B cell (primary cell): ENCODE data around the gene TUBA8.

Experiments used
- EZH2 ChIP-seq: IDR thresholded peaks from 2 replicates; pipeline ENCODE4 v1.6.1; 2012; ENCODE audit warnings: borderline replicate concordance, low read depth, mild to moderate bottlenecking, moderate library complexity, low read length; ENCODE audit not compliant: insufficient read depth, poor library complexity, severe bottlenecking
- TF ChIP-seq, protein P1 (sequence below): fragments of 200-600 bp; IDR thresholded peaks from one replicate; pipeline ENCODE4 v1.8.0; 2022; ENCODE audit warnings: antibody characterized with exemption, mild to moderate bottlenecking

- TF ChIP-seq, protein P1, sequence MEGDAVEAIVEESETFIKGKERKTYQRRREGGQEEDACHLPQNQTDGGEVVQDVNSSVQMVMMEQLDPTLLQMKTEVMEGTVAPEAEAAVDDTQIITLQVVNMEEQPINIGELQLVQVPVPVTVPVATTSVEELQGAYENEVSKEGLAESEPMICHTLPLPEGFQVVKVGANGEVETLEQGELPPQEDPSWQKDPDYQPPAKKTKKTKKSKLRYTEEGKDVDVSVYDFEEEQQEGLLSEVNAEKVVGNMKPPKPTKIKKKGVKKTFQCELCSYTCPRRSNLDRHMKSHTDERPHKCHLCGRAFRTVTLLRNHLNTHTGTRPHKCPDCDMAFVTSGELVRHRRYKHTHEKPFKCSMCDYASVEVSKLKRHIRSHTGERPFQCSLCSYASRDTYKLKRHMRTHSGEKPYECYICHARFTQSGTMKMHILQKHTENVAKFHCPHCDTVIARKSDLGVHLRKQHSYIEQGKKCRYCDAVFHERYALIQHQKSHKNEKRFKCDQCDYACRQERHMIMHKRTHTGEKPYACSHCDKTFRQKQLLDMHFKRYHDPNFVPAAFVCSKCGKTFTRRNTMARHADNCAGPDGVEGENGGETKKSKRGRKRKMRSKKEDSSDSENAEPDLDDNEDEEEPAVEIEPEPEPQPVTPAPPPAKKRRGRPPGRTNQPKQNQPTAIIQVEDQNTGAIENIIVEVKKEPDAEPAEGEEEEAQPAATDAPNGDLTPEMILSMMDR, result no peak
- no peak for TF ChIP-seq EZH2
These were observed 27.2 kb upstream of the TUBA8 start for GRCh38 chr22:18083406-18083805.
